ENCODE measurements around the gene ENAM. TPM values are rescaled to one million over a fixed set of nuclear protein-coding genes. Genes with fewer than 3 reads are reported as not detected.
A peak's percentile ranks its signal among the peaks of the same experiment; 100 is the strongest.

The ENAM gene
- total RNA-seq, 1 experiment from 2014 or later = not detected

GRCh38 chr4:70651864-70652506 lies 23.4 kb downstream of the ENAM start:
- DNase-seq (ENCODE audit: low read depth, low spot score) (peak; percentile 30), ATAC-seq (peak; percentile 76)
- H3K4me3 ChIP-seq (ENCODE audit: low read depth in 2 of 2, low read length in 2 of 2) = peak overlapping the region in 1 of 2 experiments; percentile 17; a peak in 1 of 4 replicates
- in situ Hi-C loops (cut with HindIII; ENCODE audit: low pct_unique_long_range_greater_than_20kb, low sequenced_read_pairs) = no loop called here
- TF ChIP-seq POLR2AphosphoS5 (IDR thresholded peaks at IDR 0.05; ENCODE audit: low read depth, low read length) (no peak), CTCF (IDR thresholded peaks at IDR 0.05) (peak; percentile 64)
- H3K4me1 ChIP-seq (ENCODE audit: control insufficient read depth, insufficient read depth, low read length) = no peaks in the 10 kb centered on the region
- H3K9me3 ChIP-seq (ENCODE audit: control insufficient read depth, insufficient read depth, low read depth, low read length) = no peaks in the 10 kb centered on the region
- intact Hi-C loops (cut with micrococcal nuclease; ENCODE audit: unreplicated experiment) = loop anchor here (10.0 kb wide), 1 partner anchor 163 kb away; no protein-coding TSS in a partner anchor
- no TSS peak for BruUV-seq (replicated peaks)
- H3K36me3 ChIP-seq (ENCODE audit: control insufficient read depth, insufficient read depth, low read length) = no peaks in the 10 kb centered on the region
- ChIA-PET CTCF (interaction anchor here (0.5 to 1.1 kb wide), 2 partner anchors 17 to 359 kb away, joined by 3 to 4 read pairs; no protein-coding TSS in a partner anchor), POLR2A (interaction anchor here (0.7 kb wide), 1 partner anchor 163 kb away, joined by 13 read pairs; no protein-coding TSS in a partner anchor)
- H3K27ac ChIP-seq (ENCODE audit: low read length) = no peak overlapping the region
- H3K27me3 ChIP-seq (ENCODE audit: control insufficient read depth, insufficient read depth, low read length) = no peaks in the 10 kb centered on the region

- no peaks in the 10 kb centered on the region for H3K9me3 ChIP-seq (ENCODE audit: control insufficient read depth, insufficient read depth, low read depth, low read length)
- H3K4me3 ChIP-seq (ENCODE audit: low read depth in 2 of 2, low read length in 2 of 2) = no peak overlapping the region
- no peak overlapping the region for H3K27ac ChIP-seq (ENCODE audit: low read length)
- no peaks in the 10 kb centered on the region for H3K27me3 ChIP-seq (ENCODE audit: control insufficient read depth, insufficient read depth, low read length)
- BruUV-seq (replicated peaks) = no TSS peak
- H3K36me3 ChIP-seq (ENCODE audit: control insufficient read depth, insufficient read depth, low read length) = no peaks in the 10 kb centered on the region
- DNase-seq (ENCODE audit: low read depth, low spot score) = no peak
- CTCF ChIA-PET = no interaction called here
- in situ Hi-C loops (cut with HindIII; ENCODE audit: low pct_unique_long_range_greater_than_20kb, low sequenced_read_pairs) (no loop called here), intact Hi-C loops (cut with micrococcal nuclease; ENCODE audit: unreplicated experiment) (loop anchor here (10.0 kb wide), 1 partner anchor 160 kb away; no protein-coding TSS in a partner anchor)
- TF ChIP-seq SIN3A (IDR thresholded peaks at IDR 0.05; ENCODE audit: borderline replicate concordance, insufficient read depth, low read depth, low read length) = no peak
- TF ChIP-seq REST (IDR thresholded peaks at IDR 0.05; ENCODE audit: insufficient read depth in 1 of 2, low read depth in 2 of 2, low read length in 1 of 2) = no peak
- TF ChIP-seq CTCF (IDR thresholded peaks at IDR 0.05) = no peak
- no peak for TF ChIP-seq TCF7L2 (IDR thresholded peaks at IDR 0.05; ENCODE audit: low read depth, low read length)
- no peak for TF ChIP-seq POLR2AphosphoS5 (IDR thresholded peaks at IDR 0.05; ENCODE audit: low read depth, low read length)
- no peak for ATAC-seq
- H3K4me1 ChIP-seq (ENCODE audit: control insufficient read depth, insufficient read depth, low read length) = no peaks in the 10 kb centered on the region
- POLR2A ChIA-PET = no interaction called here
These were observed 26.1 kb downstream of the ENAM start for GRCh38 chr4:70654605-70655011.

Data from Panc1 (cell line).